Measurements from ENCODE around the gene PPP6R3.
"Not testable (repeated sequence)": the region's sequence is repeated elsewhere in the genome, so short reads cannot be mapped to it uniquely, and the experiment has no call there.

PPP6R3 gene

GRCh38 chr11:68610452-68611116 lies 150.0 kb downstream of the PPP6R3 start:
- peak; percentile 40 for TF ChIP-seq CTCF (IDR thresholded peaks at IDR 0.05; ENCODE audit: low read depth, low read length)
- in situ Hi-C loops (cut with HindIII; ENCODE audit: low sequenced_read_pairs): no loop called here
- DNase-seq (ENCODE audit: low read depth, low spot score): no peak
- no peak overlapping the region for H3K4me3 ChIP-seq (ENCODE audit: low read depth, low read length)

DNA sequence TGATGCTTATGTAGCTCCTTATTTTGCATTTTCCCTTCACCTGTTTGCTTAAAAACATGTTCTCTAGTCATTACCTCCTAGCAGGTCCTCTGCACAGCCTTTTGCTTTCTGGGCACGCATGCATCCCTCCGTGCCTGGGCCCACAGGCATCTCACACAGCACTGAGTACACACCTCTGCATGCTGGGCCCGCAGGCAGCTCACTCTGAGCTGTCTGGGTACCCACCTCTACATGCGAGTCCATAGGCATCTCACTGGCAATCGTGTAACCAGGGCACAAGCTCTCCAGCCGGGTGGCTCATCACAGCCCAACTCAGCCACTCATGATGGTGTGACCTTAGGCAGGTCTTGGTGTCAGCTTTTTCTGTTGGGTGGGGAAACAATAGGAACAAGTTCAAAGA lies 155.1 kb downstream of the PPP6R3 start:
- in situ Hi-C loops (cut with HindIII; ENCODE audit: low sequenced_read_pairs): no loop called here
- no peak overlapping the region for H3K4me3 ChIP-seq (ENCODE audit: low read depth, low read length)

GRCh38 chr11:68617925-68618809 lies 157.6 kb downstream of the PPP6R3 start:
- DNase-seq (ENCODE audit: low read depth, low spot score): no peak
- TF ChIP-seq CTCF (IDR thresholded peaks at IDR 0.05; ENCODE audit: low read depth, low read length): no peak
- in situ Hi-C loops (cut with HindIII; ENCODE audit: low sequenced_read_pairs): no loop called here
- no peak overlapping the region for H3K4me3 ChIP-seq (ENCODE audit: low read depth, low read length)

More for the DNA sequence above, 155.1 kb downstream of the PPP6R3 start:
- TF ChIP-seq CTCF (IDR thresholded peaks at IDR 0.05; ENCODE audit: low read depth, low read length): no peak
- no peak for DNase-seq (ENCODE audit: low read depth, low spot score)

- DNase-seq (ENCODE audit: low read depth, low spot score): no peak
- TF ChIP-seq CTCF (IDR thresholded peaks at IDR 0.05; ENCODE audit: low read depth, low read length): no peak
- in situ Hi-C loops (cut with HindIII; ENCODE audit: low sequenced_read_pairs): no loop called here
- H3K4me3 ChIP-seq (ENCODE audit: low read depth, low read length): no peak overlapping the region
These were observed 161.3 kb downstream of the PPP6R3 start for GRCh38 chr11:68621826-68622225.

GRCh38 chr11:68623706-68624105 lies 163.2 kb downstream of the PPP6R3 start:
- DNase-seq (ENCODE audit: low read depth, low spot score); H3K4me3 ChIP-seq (ENCODE audit: low read depth, low read length); in situ Hi-C loops (cut with HindIII; ENCODE audit: low sequenced_read_pairs): not testable (repeated sequence)

DNA sequence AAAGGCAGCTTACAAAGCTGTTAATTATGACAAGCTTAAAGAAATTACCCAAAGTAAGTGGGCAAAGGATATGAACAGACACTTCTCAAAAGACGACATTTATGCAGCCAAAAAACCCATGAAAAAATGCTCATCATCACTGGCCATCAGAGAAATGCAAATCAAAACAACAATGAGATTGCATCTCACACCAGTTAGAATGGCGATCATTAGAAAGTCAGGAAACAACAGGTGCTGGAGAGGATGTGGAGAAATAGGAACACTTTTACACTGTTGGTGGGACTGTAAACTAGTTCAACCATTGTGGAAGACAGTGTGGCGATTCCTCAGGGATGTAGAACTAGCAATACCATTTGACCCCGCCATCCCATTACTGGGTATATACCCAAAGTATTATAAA lies 164.5 kb downstream of the PPP6R3 start:
- H3K4me3 ChIP-seq (ENCODE audit: low read depth, low read length); in situ Hi-C loops (cut with HindIII; ENCODE audit: low sequenced_read_pairs); DNase-seq (ENCODE audit: low read depth, low spot score): not testable (repeated sequence)

DNA sequence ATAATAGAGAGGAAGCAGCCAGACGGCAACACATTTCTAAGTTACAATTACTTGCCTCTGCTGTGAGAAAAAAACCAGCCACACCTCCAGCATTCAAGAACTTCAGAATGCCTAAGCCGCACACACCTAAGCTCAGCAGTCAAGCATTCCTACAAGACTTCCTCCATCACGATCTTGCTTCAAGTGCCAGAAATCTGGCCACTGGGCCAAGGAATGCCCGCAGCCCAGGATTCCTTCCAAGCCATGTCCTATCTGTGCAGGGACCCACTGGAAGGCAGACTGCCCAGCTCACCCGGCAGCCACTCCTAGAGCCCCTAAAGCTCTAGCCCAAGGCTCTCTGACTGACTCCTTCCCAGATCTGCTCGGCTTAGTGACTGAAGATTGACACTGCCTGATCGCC lies 165.7 kb downstream of the PPP6R3 start:
- in situ Hi-C loops (cut with HindIII; ENCODE audit: low sequenced_read_pairs); DNase-seq (ENCODE audit: low read depth, low spot score); H3K4me3 ChIP-seq (ENCODE audit: low read depth, low read length): not testable (repeated sequence)

- H3K4me3 ChIP-seq (ENCODE audit: low read depth, low read length); in situ Hi-C loops (cut with HindIII; ENCODE audit: low sequenced_read_pairs); DNase-seq (ENCODE audit: low read depth, low spot score): not testable (repeated sequence)
These were observed 168.3 kb downstream of the PPP6R3 start for GRCh38 chr11:68628837-68629236.

GRCh38 chr11:68632375-68632774 lies 171.8 kb downstream of the PPP6R3 start:
- in situ Hi-C loops (cut with HindIII; ENCODE audit: low sequenced_read_pairs); DNase-seq (ENCODE audit: low read depth, low spot score): not testable (repeated sequence)

More at GRCh38 chr11:68632375-68632774, 171.8 kb downstream of the PPP6R3 start:
- not testable (repeated sequence) for H3K4me3 ChIP-seq (ENCODE audit: low read depth, low read length)
